Islet precursor cell (in vitro differentiated cells): Measurements from ENCODE around the gene GALNT17.
A peak's percentile ranks its signal among the peaks of the same experiment; 100 is the strongest.

Source experiments
- DNase-seq: peaks from one replicate; pipeline ENCODE4 v3.0.0-alpha.2; 2018

The GALNT17 gene

DNA sequence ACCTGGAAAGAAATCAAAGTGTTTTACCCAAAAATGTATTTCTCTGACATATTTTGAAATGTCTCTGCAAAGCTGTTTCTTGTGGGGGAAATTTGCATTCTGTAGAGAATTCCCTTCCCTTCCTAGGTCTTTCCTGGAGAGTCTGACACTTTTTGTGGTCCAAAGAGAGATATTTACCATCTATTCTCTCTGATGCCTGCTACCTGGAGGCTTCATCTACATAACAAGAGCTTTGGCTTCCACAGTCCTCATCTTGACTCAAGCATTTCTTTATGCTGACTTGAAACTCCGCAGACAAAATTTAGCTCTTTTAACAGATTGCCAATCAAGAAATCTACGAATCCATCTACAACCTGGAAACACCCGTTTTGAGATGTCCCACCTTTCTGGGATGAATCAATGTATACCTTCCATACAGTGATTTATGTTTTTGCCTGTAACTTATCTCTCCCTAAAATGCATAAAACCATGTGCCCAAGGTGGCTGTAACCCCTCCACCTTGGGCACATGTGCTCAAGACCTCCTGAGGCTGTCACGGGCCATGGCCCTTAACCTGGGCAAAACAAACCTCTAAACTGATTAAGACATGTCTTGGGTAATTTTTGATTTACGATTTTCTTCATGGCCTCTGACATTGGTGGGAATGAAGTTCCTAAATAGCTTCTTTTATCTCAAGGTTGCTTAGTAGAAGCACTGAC, 334.7 kb downstream of the GALNT17 start:
- no peak for DNase-seq

DNA sequence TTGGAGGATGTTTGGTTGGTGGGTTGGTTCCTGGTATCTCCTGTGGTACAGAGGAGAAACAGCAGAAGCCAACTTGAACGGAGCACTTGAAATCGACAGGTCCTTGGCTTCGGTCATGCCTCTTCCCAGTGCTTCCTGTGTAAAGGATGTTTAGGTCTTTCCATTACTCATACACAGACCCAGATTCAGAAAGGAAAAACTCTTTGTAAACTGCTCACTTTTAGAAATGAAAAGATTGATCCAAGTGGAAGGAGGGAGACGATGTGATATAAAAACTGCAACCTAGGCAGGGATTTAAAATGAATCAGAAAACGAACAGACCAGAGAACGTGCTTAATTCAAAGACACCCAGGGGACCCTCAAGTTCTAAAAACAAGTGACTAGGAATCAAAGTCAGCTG, 338.4 kb downstream of the GALNT17 start:
- DNase-seq = no peak

DNA sequence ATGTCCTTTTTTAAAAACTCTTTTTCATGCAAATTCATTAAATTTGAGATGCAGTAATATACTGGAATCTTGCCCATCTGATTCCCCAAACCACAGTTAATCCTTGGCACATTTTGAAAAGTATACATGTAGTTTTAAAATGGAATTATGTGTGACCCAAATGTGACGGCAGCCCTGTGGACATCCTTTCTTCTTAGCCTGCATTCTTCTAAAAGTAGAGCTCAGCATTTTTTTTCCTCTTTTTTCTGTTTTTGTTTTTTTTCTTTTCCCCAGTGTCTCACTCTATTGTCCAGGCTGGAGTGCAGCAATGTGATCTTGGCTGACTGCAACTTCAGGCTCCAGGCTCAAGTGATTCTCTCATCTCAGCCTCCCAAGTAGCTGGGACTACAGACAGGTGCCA, 338.9 kb downstream of the GALNT17 start:
- DNase-seq = no peak

DNA sequence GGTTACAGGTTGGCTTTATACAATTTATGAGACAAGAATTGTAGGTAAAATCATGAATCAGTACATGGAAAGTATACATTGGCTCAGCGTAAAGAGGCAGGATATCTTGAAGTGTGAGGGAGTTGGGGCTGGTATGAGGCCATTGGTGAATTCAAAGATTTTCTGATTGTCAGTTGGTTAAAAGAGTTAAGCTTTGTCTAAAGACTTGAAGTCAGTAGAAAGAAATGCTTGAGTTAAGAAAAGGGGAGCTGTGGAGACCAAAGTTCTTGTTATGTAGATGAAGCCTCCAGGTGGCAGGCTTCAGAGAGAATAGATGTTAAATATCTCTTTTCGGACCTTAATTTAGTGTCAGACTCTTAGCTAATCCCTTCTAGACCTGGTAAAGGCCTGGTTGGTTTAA, 341.0 kb downstream of the GALNT17 start:
- no peak for DNase-seq

DNA sequence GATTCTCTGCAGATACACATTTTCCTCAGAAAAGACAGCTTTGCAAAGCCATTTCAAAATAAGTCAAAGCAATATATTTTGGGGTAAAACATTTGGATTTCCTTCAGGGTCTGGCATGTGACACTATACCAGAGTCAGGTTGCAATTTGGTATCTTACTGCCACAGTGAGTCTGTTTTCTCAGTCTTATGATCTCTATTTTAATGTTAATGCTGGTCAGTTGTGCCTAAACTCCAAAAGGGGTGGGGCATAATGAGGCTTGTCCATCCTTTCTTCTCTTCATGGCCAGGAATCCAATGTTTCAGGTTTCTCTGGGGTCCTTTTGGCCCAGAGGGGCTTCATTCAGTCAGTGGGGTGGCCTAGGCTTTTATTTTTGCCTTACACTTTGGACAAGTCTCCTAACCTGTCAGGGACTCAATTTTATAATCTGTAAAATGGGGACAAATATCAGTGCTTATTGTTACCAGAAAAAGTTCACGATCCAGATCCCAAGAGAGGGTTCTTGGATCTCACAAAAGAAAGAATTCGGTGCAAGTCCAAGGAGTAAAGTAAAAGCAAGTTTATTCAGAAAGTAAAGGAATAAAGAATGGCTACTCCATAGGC, 341.5 kb downstream of the GALNT17 start:
- DNase-seq = no peak

DNA sequence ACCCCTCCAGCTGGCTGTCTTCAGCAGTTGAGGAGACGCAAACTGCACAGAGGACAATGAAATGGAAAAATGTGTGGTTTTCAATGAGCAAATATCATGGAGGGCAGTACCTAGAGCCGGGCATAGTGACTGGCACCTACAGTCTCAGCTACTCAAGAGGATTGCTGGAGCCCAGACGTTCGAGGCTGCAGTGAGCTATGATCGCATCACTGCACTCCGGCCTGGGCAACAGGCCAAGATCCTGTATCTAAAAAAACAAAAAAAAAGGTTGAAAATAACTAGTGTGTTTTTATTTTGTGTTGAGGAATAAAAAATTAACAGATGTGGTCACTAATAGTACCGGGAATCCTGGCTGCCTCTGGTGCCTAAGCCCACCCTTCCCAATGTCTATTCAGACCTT, 345.5 kb downstream of the GALNT17 start:
- DNase-seq = no peak

DNA sequence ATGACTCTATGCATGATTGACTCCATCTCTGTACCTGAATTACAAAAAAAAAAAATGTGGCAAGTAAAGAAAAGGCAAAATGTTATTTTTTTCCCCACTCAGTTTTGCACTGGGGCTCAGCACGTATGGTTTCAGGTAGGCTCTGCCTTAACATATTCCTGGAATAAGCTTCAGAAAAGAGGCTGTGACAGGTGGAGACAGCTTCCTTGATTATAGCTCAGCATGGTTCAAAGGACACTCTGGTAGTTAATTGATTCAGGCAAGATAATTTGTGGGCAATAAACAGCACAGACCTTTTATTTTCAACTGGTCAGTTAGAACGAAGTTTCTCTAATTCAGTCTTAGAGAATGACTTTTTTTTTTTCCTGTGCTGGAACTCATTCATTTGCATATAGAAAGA, 347.3 kb downstream of the GALNT17 start:
- no peak for DNase-seq

DNA sequence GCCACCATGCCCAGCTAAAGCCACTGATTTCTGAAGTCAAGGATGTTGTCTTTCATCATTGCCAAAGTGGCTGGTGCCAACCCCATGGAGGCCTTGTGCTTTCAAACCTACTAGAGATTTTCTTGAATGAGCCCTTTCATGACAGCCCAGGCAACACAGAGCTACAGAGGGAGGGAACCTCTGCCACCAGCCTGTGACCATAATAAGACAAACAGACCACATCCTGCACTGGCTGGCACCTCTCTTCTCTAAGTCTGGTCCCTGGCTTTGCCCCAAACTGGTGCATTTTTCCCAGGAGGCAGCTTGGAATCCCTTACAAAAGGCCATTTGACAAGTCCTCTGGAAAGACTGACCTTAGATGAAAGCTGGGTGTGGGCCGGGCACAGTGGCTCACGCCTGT, 348.8 kb downstream of the GALNT17 start:
- no peak for DNase-seq

DNA sequence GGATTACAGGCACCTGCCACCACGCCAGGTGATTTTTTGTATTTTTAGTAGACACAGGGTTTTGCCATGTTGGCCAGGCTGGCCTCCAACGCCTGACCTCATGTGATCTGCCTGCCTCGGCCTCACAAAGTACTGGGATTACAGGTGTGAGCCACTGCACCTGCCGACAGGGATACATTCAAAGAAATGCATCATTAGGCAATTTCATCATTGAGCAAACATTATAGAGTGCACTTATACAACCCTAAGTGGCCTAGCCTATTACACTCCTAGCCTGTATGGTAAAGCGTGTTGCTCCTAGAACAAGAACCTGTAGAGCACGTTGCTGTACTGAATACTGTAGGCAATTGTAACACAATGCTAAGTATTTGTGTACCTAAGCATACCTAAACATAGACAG, 350.3 kb downstream of the GALNT17 start:
- no peak for DNase-seq

DNA sequence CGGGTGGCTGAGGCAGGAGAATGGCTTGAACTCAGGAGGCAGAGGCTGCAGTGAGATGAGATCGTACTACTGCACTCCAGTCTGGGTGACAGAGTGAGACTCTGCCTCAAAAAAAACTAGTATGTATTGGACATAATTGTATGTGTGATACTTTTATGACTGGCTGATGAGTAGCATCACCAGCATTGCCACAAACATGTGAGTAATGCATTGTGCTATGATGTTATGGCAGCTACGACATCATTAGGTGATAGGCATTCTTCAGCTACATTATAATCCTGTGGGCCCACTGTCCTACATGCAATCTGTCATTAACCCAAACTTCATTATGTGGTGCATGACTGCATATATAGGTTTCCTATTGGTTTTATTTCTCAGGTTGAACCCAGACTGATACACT, 352.4 kb downstream of the GALNT17 start:
- DNase-seq = no peak

DNA sequence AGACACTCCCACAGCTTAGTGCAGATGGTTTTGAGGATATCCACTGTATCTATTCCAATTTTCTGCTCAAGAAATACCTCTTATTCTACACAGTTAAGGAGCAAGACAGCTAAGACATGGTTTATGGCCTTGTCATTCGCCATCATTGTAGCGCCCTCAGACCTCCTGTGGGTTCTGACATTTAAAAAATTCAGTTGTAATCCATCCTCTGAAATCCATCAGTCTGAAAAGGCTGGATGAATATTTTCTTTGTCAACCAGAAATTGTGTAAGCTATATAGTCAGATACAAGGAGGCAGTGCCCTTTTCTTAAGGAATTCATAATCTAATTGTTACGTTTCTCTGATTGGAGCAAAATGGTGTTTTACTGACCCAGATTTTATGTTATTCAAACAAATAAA, 353.6 kb downstream of the GALNT17 start:
- no peak for DNase-seq

DNA sequence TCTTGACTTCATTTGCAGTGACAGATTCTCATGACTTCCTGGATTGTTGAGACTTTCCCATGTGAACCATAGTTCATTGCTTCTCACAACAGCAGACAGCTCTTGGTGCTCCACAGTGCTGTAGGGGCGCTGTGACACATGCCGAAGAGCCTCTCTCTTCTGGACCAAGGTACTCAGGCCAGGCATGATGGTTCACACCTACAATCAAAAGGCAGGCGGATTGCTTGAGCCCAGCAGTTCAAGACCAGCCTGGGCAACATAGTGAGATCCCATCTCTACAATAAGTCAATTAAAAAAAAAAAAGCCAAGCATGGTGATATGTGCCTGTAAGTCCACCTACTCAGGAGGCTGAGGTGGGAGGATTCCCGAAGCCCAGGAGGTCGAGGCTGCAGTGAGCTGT, 354.5 kb downstream of the GALNT17 start:
- no peak for DNase-seq

DNA sequence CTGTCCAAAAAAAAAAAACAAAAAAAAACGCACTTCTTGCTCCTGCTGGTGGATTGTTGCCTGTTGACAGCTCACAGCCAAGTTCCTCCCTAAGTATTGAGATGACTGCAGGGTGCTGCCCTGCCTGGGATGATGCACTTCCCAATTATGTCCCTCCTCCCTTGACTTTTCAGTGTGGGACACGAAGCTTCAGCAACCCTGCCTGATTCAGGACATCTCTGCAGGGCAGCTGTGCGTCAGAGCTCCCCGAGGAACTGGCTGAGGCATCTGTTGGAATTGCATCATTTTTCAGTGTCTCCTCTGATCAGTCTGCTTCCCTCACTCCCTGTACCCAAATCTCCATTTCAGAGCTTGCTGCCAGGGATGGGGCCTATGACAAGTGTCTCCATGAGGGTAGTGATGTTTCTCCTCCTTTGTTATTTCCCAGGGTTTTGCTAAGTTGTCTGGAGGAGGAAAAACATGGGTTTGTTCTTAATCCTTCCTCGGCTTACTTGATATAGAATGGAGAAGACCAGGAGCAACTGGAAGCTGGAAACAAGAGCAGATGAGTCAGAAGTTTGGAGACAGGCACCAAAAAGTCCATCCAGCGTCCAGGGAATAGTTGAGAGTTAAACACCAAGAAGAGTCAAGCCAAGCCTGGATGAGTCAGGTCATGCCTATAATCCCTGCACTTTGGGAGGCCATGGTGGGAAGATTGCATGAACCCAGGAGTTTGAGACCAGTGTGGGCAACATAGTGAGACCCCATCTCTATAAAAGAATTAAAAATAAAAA, 355.1 kb downstream of the GALNT17 start:
- DNase-seq = no peak

DNA sequence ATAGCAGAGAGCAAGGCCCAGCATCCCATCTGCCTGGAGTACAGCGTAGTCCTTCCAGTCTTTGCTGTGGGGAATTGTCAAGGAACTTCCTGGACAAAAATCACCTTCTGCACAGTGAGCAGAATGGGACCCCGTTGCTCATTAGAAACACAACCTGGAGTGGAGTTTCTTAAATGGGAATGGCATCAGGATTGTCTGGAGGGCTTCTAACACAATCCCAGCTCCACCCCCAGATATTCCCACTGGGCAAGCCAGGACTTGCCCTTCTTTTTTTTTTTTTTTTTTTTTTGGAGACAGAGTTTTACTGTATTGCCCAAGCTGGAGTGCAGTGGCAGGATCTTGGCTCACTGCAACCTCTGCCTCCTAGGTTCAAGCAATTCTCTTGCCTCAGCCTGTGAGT, 356.4 kb downstream of the GALNT17 start:
- DNase-seq = peak; percentile 73

DNA sequence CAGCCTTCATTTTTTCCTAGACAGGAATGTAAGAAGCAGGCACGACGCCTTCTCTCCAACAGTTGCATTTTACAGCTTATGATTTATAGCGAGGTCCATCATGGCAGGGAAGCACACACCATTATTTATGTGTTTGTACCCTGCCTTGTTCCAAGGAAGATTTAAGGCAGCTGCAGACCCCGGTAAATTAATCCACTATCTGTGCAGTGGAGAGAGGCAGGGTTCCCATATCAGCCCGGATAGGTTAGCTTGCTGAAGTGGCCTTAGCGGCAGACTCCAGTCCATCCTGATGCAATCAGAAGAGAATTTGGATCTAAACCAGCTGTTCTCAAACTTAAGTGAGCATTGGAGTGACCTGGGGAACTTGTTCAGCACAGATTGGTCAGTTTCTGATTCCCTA, 359.4 kb downstream of the GALNT17 start:
- DNase-seq = no peak

DNA sequence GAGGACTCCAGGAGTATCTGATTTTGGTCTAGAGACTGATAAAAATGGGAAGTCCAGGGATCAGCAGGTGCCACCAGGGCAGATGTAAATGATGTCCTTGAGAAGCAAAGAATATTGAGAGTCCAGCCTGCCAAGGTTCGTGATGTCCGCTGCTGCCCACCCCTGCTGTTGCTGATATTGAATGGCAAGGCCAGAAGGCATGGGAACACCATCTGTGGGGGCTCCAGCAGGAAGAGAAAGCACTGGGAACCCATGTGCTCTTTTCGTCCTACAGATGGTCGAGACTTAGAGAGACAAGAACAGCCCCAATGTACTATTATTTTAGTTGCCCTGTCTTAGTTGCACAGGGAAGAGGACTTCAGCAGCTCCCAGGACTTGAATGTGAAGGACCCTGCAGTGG, 363.9 kb downstream of the GALNT17 start:
- DNase-seq = no peak

DNA sequence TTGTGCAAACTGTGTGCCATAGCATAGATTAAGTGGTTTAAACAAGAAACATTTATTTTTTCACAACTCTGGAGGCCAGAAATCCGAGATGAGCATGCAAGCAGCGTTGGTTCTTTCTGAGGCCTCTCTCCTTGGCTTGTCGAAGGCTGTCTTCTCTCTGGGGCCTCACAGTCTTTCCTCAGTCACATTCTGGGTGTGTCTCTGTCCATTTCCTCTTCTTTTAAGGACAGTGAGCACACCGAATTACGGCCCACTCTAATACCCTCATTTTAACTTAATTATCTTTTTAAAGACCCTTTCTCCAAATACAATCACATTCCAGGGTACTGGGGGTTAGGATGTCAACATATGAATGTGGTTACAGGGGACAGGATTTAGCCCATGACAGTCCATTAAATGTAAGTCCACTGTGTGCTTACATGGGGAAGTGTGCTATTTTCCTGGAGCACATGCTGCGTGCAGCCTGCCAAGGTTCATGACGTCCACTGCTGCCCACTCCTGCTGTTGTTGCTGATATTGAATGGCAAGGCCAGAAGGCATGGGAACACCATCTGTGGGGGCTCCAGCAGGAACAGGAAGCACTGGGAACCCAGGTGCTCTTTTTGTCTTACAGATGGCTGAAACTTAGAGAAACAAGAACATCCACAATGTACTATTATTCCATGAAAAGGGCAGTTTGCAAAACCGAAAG, 365.5 kb downstream of the GALNT17 start:
- DNase-seq = no peak

DNA sequence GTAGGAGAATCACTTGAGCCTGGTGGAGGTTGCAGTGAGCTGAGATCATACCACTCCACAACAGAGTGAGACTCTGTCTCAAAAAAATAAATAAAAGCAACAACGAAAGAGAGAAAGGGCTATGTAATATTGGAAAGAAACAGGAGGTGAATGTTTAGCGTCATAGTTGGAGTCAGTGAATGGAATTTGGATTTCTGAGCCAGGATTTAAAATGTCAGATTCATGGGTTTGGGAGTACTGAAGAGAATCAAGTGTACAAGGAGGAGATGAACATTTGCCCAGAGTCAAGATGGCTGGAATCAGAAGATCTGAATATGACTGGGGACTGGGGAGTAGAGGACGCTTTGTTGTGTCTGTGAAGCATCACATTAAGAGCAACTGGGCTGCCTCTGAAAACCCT, 366.4 kb downstream of the GALNT17 start:
- no peak for DNase-seq

DNA sequence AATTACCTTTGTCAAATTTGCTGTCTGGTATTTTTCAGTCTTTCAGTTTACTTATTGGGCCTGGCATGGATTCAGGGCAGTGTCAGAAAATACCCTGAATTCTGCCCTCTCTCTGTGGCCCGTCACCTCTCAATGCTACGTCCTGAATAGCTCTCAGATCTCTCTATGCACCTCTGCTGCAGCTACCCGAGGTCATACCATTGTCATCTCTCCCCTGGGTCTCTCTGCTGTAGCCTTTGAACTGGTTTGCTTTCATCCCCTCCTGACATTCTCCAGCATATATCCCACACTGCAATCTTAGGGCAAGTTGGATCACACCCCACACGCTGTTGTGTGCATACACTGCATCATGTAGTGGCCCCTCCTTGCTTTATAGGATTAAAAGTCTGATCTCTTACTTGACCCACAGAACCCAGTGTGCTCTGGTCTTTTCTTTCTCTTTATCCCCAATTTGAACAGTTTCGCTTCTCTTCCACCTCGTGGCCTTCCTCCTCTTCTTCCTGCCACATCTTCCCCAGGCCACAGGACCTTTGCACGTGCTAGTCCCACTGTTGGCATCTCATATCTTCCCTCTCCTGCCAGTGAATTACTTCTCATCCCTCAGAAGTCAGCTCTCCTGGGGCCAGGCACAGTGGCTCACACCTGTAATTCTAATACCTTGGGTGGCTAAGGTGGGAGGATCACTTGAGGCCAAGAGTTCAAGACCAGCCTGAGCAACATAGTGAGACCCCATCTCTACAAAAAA, 372.9 kb downstream of the GALNT17 start:
- DNase-seq = no peak

DNA sequence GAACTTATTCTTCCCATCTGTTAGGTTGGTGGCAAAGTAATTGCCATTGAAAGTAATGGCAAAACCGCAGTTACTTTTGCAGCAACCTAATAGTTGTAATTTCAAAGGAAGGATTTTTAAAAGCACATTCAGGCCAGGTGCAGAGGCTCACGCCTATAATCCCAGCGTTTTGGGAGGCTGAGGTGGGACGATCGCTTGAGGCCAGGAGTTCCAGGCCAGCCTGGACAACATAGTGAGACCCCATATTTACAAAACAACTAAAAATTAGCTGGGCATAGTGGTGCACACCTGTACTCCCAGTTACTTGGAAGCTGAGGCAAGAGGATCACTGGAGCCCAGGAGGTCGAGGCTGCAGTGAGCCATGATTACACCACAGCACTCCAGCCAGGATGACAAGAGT, 374.9 kb downstream of the GALNT17 start:
- no peak for DNase-seq

DNA sequence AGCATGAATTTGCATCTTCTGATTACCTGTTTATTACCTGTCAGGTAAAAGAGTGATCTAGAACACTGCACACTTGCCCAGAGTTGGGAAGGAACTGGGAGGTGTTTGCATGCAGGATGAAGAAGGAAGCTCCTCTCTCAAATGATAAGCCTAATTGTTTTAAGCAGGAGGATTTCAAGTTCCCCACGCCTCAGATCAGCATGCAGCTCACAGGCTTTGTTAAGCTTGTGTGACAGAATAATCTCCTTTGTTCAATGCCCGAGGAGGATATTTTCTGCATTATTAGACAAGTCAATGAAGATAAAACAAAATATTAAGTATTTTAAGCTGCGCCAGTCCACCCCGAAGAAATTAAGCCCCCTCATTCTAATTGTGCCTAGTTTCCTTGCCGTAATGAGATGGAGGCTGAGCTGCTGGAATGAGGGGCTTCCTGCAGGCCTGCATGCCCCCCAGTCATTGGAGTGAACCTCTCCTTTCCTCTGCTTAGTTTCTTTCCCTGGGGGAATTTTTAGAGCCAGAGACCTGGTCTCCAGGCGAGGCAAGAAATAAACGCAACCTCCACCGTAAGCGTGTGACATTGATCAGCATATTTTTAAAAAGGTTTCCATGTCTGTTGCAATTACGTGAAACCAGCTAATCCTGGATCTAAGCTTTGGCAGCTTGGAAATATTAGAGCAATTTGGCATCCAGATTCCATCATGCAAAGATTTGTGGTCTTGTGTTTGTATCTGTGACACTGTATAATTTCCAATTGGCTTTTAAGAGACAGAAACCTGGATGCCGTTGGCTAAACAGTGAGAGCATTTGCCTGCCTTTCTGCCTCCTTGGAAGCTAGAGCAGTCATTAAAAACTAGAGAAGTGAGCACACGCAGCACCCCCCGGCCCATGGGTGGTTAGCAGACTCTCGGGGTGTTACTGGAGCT, 376.0 kb downstream of the GALNT17 start:
- DNase-seq = no peak

DNA sequence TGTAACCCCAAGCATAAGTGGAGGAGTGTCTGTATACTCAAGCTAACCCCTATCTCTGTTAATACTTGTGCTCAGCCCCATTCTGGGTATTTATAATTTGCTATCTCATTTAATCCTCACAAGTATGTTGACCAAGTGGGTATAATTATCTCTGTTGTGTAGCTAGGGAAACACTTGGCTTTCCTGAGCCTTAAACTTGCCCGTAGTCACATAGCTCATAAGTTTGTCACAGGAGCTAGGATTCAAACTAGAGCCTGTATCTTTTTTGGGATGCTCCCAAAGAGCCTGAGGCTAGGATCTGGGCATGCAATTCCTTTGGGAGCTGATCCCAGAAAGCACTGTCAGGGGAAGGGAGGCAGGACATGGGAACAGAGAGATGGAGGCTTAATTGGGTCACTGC, 377.4 kb downstream of the GALNT17 start:
- DNase-seq = no peak
